NCI-H345 (cell line): ENCODE measurements around the gene GPR6.

ENCODE experiments used
- DNase-seq: peaks from one replicate; lab custom pipeline; 2025; lab: John Stamatoyannopoulos, UW

The GPR6 gene

GRCh38 chr6:109978174-109979032, at the start of gene GPR6:
Gene GPR6, plus strand, starts transcription at chr6:109978311. Its CDS starts 802 bp downstream, at chr6:109979113.
- peak; percentile 93 for DNase-seq

GRCh38 chr6:109934293-109934692, 43.8 kb upstream of the GPR6 start:
- no peak for DNase-seq

- DNase-seq, result no peak
Observed at GRCh38 chr6:109939654-109940053, 38.5 kb upstream of the GPR6 start.

- DNase-seq, result peak; percentile 31
Observed at GRCh38 chr6:109944448-109944847, 33.7 kb upstream of the GPR6 start.

GRCh38 chr6:109945091-109945490, 33.0 kb upstream of the GPR6 start:
- DNase-seq, result no peak

GRCh38 chr6:109946979-109947378, 31.1 kb upstream of the GPR6 start:
- no peak for DNase-seq

- no peak for DNase-seq
Observed at GRCh38 chr6:109949281-109950065, 28.6 kb upstream of the GPR6 start.

- no peak for DNase-seq
Observed at GRCh38 chr6:109955491-109955890, 22.6 kb upstream of the GPR6 start.

- DNase-seq, result no peak
Observed at GRCh38 chr6:109958626-109959025, 19.5 kb upstream of the GPR6 start.

GRCh38 chr6:109961611-109962041, 16.5 kb upstream of the GPR6 start:
- no peak for DNase-seq

- no peak for DNase-seq
Observed at GRCh38 chr6:109962271-109962670, 15.8 kb upstream of the GPR6 start.

GRCh38 chr6:109963598-109964170, 14.4 kb upstream of the GPR6 start:
- DNase-seq, result no peak

GRCh38 chr6:109964949-109965348, 13.2 kb upstream of the GPR6 start:
- no peak for DNase-seq

GRCh38 chr6:109966299-109966698, 11.8 kb upstream of the GPR6 start:
- no peak for DNase-seq

- peak; percentile 76 for DNase-seq
Observed at GRCh38 chr6:109977791-109978173, 329 bp upstream of the GPR6 start.

- peak; percentile 60 for DNase-seq
Observed at GRCh38 chr6:109979033-109979921, 1.2 kb downstream of the GPR6 start.

GRCh38 chr6:109984410-109984809, 6.3 kb downstream of the GPR6 start:
- DNase-seq, result no peak

- DNase-seq, result no peak
Observed at GRCh38 chr6:109987196-109987595, 9.1 kb downstream of the GPR6 start.

GRCh38 chr6:109991201-109992101, 13.3 kb downstream of the GPR6 start:
- no peak for DNase-seq

GRCh38 chr6:109998159-109998785, 20.2 kb downstream of the GPR6 start:
- no peak for DNase-seq
